Femur (tissue), 1 donor: ENCODE results near the gene FXYD6.

Experiments
- DNase-seq: peaks from one replicate; pipeline ENCODE4 v3.0.0-alpha.2; 2017

The FXYD6 gene

DNA sequence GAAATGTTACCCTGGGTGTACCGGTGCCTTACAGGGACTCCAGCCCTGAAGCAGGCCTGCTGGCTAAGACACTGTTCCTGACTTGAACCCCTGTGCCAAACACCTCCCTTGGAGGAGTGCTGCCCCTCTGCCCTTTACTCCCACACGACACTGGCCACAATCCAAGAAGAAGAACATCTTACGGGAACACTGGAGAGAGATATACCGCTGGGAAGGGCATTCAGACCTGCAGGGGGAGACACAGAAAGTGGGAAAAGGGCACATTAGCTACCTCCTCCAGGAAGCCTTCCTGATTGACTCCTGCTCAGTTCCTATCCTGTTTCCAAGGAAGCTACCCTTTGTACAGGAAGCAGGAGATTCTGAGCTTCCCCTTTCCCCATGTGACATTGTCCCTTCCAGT lies 34.1 kb upstream of the FXYD6 start:
- no peak for DNase-seq

DNA sequence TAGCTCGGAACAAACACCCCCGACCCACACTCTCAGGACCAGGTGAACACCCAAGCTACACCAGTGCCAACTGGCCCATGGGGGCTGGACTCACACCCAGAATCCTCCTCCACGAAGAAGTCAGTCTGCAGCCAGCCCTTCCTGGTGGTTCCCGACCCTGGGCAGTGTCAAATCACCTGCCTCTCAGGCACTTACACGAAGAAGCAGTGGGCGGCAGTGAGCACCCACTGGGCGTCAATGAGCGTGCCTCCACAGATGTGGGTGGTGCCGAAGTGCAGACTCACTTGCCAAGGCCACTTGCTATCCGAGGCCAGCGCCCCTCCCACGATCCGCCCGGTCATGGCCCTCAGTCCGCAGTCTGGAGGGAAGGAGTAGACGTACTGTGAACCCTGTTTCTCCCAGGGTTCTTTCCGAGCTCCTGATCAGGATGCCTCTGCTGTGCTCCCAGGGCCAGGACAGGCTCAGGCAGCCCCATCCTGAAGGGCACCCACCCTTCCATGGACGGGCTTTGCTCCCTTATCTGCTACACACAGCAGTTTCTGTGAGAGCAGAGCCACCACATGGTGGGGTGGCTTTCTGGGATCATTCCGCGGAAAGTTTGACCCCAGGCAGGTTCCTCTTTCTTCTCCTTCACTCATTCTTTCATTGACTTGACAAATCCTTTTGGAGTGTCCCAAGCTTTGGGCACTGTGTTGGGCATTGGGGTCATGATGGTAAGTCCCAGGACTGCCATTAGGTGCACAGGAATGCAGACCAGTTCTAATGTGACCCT lies 33.3 kb upstream of the FXYD6 start:
- DNase-seq, result peak; percentile 11

DNA sequence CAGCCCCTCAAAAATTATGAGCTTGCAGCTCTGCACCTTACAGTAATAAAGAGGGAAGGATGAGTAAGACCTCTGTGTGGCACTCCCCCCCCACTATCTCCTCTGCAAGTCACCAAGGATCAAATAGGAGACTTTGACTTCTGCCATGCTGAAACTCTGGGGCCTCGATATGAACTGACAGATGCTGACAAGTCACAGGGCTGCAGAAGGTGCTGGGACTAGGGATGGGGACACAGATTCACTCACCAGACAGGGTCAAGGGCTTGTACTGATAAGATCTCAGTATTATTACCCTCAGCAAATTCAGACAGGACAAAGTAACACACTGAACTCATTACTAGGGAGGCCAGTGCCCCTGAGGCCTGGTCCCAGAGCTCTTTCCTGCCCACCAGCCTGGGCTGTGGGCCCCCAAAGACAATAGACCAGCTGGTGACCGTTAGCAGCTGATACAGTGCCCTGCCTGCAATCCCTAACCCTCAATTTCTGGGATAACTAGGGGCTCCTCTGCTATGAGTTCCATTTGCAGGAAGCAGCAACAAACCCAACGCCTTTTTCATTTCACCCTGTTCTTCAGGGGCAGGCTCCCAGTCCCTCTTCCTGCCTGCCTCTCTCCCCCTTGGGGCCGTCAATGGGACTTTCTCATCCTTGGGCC lies 32.6 kb upstream of the FXYD6 start:
- peak; percentile 7 for DNase-seq

DNA sequence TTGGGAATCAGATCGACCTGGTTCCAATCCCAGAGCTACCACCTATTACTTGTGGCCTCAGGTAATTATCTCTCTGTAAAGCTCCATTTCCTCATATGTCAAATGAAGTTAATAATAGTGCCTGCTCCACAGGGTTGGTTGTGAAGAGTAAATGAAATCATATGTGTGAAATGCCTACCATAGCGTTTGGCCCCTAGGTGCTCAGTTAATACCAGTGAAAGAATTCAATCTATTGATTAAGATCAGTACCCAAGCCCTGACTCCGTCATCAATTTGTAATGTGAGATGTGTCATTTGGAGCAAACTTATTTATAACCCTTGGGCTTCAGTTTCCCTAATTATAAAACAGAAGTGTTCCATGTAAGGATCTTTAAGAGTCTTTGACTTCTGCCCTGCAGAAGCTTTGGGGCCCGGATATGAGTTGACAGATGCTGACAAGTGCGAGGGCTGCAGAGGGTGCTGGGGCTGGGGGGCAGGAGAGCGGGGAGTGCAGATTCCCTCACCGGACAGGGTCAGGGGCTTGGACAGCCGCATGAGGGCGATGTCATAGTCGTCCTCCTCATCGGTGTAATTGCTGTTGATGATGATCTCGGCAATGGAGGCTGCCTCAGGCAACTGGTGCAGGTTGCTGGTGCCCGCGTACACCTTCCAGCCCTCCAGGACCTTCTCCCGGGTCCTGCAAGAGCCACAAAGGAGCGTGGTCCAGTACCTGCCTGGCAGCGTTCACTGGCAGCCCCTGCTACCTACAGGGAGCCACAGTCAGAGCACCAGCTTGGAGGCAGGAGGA lies 31.8 kb upstream of the FXYD6 start:
- no peak for DNase-seq

DNA sequence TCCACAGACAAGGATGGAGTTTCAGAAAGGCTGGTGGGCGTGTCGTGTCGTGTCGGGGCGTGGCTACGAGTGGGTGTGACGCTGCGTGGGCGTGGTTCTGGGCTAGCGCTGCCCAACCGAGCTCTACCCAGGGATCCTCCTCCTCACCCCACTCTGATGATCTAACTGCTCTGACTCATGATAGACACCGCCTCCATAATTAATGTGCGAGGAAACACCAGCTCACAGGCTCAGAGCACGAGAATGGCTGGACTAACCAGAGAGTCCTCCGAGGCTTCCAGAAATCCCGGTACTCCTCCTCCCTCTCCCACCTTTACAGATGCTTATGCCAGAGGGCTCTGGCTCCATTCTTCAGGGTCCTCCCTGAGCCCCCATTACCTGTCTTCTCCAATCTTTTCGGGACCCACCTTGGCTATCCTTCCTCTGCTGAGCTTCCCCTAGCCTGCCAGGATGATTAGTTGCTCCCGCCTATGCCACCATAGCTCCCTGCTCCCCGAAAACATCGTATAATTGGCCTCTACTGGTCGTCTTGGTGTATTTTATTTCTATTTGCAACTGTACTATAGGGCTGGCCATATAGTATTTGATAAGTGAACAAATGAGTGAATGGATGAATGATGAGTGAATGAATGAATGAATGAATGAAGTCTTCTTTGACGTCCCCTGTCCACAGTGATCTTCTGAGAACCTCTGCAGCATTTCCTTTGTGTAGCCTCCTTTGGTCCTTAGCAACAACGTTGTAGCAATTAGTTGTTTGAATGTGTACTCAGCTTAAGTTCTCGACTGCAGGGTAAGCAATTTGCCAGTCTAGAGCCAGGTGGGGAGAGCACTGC lies 31.0 kb upstream of the FXYD6 start:
- peak; percentile 91 for DNase-seq

DNA sequence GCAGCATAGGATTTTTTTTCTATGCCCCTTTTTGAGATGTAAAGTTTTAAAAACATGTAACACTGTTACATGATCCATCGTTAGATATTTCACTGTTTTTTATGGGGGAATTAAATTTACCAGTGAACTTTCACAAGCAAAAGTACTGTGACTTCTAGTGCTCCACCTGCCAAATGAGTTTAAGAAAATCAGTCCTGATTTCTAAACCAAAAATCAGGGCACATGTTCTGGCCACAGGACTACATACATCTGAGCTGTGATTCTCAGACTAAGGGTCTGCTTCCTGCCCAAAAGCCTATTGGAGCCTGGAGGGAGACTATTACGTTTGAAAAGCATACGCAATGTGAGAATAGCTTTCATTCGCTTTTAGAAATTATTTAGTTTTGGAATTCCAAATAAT lies 30.3 kb upstream of the FXYD6 start:
- DNase-seq, result no peak

DNA sequence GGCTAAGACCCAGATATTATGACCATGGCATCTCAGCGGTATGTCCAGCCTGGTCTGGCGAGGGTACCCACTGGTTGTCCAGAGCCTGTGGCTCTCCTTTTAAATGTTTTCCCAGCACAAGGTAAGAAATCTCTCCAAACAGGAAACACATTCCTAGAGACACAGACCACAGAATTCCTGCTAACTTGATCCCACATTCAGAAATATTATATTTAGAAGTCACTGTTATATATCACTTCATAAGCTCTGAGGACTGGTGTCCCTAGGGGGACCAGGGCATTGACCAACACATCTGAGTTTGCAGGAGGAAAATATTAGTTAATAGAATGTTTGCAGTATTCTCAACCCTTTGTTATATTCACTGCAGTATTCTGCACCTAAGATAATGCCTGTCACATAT lies 29.7 kb upstream of the FXYD6 start:
- no peak for DNase-seq

DNA sequence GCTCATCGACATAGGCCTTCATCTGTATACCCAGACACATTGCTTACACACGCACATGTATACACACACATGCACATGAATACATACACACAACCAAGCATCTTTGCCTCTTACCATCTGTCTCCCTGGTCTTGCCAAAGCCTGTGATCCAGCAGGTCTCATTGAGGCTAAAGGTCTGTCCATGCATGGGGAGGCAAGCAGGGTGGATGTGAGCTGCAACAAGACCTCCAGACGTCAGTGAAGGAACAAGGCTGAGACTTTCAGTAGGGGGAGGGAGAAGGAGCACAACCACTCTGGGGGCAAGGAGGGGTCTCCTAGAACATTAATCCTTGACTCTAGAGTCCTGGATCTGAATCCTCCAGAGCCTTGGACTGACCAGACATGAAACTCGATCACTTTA lies 29.1 kb upstream of the FXYD6 start:
- DNase-seq, result no peak

DNA sequence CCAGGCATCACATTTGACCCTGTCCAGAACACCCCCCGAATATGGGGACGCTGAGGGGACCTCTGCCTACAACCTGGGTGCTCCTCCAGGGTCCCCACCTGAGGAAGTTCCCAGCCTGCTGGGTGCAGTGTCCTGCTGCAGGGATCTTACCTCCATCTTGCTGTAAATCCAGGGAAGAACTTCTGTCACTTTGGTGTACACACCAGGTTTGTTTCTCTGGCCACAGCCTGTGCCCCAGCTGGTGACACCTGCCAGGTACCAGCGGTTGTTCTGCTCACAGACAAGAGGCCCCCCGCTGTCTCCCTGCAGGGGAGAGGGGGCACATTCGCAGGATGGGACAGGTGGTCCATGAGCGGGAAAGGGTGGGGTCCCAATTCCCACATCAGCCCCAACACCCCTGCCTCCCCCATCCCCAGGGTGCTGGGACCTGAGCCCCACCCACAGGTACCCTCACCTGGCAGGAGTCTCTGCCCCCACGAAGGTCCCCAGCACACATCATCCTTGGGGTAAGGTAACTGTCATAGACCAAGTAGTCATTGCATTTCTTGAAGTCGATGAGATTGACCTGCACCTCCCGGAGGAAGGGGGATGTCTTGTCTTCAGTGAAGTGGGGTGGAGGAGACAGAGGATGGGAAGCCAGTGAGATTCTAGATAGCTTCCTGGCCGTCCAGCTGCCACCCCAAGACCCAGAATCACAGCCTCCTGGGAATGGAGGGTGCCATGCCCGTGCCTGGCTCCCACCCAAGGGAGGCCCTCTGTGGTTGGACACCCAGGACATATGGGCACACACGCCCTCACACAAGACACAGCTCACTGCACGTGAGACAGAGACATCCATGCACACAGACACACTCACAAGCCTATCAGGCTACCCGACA lies 27.3 kb upstream of the FXYD6 start:
- DNase-seq, result no peak

DNA sequence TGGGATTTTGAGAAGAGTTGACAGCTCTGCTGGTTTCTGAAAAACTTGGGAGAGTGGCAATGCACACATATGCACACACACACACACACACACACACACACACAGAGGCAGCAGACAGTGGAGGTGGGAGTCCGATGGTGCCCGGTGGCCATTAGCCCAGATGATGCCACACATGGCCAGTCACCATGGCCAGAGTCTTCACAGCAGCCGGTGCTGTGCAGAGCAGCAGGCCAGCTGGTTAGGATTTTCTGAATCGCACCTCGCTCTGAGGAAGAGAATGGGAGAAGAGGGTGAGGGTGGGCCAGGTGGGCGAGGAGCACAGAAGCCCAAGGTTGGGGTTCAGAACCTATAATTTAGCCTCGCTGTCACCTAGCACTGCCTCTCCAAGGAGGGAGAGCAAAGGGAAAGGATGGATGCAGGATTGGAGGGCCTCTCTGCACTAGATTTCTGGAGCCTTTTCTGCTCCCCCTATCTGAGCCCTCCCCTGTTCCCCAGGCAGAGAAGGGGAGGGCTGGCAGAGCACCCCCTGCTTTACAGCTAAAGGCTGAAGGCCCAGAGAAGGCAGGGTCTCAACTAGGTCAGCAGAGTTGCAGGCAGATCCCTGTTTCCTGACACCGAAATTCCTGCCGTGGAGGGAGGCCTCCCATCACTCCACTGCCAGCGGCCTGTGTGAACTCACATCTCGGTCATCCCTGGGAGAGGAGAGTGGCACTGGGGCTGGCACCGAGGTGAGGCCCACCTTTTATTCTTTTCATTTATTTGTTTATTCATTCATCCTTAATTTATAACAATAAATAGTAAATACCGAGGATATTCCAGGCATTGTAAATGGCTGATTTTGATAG lies 25.8 kb upstream of the FXYD6 start:
- peak; percentile 13 for DNase-seq

DNA sequence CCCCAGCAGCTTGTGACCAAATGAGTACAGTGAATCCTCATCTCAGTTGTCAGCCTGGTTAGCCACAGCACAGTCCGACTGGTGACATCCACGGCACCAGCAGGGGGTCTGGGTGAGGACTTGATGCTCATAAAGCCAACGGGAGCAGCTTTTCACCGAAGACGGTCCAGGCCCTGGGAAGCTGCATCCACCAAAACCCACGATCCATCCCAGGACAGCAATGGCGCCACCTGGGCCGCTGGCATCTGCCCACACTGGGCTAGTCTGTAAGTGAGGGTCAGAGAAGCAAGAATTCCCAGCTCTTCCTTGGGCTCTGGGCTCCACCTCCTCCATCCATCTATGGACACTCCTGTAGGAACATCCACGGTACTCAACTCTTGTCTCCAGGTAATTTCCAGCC lies 25.1 kb upstream of the FXYD6 start:
- no peak for DNase-seq

DNA sequence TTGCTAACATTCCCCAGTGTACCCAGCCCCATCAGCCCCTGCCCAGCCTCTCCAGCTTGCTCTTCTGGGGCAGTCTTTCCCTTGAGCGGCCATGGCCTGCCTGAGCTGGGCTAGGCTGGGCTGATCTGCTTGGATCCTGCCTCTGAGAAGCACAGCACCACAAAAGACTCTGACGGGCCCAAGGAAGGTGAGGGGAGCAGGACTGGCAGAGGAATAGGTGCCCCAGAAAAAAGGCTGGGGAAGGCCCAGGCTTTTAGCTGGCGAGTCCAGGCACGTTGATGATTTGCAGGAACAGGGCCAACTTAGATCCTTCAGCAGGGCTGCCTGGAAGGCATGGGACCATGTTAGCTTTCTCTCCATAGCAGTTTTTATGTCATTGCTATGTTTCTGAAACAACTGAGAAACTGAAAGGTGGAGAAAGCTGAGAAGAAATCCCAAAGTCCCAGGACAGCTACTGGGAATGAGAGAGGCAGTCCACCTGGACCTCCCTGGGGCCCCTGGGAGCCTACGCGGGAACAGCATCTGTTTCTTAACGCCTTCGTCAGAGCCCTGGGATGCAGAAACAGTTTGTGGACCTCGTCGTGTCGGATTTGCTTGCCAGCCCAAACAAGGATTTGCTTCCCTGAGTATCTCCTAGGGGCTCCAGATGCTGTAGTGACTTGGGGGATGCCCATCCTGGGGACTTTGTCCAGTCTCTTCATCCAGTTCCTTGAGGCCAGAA lies 24.4 kb upstream of the FXYD6 start:
- no peak for DNase-seq

DNA sequence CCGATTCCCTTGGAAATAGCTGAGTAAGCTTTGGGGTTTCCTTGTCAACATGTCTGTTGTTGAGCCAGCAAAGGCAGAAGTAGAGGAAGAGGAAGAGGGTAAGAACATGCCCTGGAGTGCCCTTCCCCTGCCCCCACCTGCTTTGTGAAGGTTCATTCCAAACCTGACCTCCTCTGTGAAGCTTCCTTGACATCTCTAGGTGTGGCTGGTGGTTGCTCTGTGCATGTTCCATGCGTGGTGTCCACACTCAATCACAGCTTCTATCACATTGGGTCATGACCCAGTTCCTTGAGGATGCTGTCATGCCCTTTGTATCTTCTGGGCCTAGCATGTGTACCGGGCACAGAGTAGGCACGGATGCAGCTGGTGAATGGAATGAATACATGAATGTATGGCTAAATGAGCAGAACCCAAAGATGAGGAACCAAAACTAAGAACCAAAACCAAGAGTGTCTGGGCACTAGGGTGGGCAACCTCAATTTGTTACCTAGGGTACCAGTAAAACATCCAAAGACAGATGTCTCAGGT lies 23.7 kb upstream of the FXYD6 start:
- no peak for DNase-seq

DNA sequence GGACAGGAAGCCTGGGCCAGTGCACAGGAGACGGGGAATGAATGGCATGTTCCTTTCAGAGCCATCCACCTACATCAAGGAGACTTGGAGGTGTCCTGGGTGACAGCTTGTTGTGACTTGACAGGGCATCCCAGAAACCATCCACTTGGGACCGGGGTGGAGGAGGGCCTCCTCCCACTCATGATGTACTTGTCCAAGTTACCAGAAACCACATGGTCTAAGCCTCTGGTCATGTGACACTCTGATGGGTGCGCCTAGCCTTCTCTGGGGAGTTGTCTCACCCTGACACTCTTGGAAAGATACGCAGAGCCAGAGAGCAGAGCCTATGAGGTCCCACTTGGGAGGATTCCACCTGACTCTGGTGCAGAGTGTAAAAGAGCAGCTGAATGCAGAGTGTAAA lies 21.6 kb upstream of the FXYD6 start:
- DNase-seq, result no peak

DNA sequence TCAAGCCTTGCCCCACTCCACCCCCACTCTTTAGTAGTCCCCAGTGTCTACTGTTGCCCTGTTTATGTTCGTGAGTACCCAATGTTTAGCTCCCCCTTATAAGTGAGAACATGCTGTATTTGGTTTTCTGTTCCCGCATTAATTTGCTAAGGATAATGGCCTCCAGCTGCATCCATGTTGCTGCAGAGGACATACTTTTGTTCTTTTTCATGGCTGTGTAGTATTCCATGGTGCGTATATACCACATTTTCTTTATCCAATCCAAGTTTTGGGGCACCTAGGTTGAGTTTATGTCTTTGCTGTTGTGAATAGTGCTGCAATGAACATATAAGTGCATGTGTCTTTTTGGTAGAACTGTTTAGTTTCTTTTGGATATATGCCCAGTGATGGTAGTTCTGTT lies 16.2 kb upstream of the FXYD6 start:
- no peak for DNase-seq

DNA sequence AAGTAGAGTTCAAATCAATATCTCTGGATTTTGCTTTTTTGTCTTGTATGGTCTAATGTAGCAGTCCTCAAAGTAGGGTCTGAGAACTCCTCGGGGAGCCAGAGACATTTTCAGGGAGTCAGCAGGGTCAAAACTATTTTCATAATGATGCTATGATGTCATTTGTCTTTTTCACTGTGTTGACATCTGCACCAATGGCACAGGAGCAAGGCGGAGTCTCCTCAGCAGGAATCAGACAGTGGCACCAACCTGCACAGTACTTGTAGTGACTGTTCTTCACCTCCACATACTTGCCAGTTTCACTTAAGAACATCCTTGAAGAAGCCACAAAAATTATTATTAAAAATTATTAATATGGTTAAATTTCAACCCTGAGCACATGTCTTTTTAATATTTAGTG lies 14.9 kb upstream of the FXYD6 start:
- DNase-seq, result no peak

DNA sequence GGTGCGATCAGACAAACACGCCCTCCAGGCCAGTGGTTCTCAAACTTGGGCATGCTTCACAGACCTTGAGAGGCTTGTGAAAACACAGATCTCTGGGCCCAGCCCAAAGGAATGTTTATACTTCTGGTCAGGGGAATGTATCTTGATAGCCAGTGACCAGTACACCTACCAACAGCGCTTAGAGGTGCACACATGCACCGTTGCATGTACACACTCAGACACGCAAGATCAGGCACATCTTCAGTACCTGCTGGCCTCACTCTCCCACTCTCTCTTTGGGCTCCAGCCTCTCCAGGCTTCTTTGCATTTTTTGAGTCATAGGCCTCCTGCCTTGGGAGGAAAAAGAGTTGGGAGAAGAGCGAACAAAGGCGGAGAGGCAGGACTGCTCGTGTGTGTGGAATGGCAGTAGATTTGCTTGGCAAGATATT lies 11.7 kb upstream of the FXYD6 start:
- no peak for DNase-seq

DNA sequence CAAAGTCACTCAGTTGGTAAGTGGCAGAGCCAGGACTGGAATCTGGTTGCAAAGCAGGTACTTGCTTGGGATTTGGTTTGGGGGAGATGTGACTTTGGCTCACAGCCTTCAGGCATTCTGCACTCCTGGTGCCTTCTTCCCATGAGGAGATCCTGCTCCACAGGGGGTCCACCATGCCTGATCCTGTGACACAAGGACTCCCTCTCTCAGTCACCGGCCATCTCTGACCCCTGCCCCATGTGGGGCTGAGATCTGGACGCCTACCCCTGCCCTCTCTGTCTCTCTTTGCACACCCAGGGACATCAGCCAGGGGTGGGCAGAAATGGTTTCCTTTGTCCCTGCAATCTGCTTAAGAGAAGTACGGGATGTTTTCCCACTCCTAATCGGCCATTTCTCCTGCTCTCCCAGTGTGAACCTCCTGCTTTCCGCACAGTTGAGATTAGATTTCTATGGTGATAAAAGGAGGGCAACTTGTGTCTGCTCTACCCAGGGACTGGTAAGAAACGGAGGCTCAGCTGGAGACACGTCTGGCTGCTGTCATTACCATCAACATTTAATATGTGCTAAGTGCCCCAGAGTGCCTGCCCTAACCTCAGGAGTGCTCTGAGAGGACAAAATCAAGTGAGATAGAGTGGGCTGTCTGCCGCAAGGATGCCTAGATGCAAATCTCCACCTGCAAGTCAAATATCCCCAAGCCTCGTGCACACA lies 11.1 kb upstream of the FXYD6 start:
- DNase-seq, result no peak

DNA sequence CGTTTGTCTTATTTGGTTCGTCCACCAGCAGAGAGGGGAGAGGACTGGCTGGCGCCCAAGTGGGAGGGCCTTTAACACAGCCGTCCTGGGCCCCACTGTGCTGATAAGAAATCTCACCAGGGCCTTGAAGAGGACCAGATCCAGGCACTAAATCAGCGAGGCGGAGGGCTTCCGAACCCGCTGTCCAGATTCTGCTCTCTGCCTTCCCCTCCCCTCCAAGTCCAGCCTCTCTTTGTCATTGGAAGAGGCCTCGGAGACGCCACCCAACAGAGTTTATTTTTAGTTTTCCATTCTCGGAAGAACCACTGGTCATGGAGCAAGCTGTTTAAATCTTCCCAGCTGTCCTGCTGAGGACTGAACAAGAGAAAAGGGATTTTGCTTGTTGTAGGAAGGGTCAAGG lies 9.3 kb upstream of the FXYD6 start:
- DNase-seq, result peak; percentile 88
